ENCODE data around the gene UBE2A. TPM values are rescaled to one million over a fixed set of nuclear protein-coding genes. Genes with fewer than 3 reads are reported as not detected.
A peak's percentile ranks its signal among the peaks of the same experiment; 100 is the strongest.

The UBE2A gene
- total and polyA plus RNA-seq, 10 donors = 38.5 to 53.4 (median 42.6) TPM

DNA sequence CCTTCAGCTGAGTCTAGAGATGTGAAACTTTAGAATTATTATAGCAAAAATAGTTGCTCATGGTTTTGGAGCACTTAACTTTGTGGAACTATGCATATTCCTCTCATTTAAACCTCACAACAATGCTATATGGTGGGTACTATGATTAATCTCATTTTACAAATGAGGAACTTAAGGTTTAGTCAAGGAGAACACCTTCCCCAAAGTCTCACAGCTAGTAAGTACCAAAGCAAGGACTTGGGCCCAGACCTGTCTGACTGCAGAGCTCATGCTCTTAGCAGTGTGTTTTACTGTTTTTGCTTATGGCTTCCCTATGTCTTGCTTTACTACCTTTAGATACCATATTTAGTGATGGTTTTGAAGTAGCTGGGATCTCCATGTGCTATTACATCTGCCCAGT lies 5.1 kb downstream of the UBE2A start:
- intact Hi-C loops (cut with DNase I; ENCODE audit: low total_unique reads) = no loop called here
- no peak for DNase-seq
- TF ChIP-seq POLR2A (IDR thresholded peaks at IDR 0.05) (no peak), POLR2AphosphoS5 (IDR thresholded peaks at IDR 0.05) (no peak)
- TF ChIP-seq, protein P1, sequence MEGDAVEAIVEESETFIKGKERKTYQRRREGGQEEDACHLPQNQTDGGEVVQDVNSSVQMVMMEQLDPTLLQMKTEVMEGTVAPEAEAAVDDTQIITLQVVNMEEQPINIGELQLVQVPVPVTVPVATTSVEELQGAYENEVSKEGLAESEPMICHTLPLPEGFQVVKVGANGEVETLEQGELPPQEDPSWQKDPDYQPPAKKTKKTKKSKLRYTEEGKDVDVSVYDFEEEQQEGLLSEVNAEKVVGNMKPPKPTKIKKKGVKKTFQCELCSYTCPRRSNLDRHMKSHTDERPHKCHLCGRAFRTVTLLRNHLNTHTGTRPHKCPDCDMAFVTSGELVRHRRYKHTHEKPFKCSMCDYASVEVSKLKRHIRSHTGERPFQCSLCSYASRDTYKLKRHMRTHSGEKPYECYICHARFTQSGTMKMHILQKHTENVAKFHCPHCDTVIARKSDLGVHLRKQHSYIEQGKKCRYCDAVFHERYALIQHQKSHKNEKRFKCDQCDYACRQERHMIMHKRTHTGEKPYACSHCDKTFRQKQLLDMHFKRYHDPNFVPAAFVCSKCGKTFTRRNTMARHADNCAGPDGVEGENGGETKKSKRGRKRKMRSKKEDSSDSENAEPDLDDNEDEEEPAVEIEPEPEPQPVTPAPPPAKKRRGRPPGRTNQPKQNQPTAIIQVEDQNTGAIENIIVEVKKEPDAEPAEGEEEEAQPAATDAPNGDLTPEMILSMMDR (IDR thresholded peaks at IDR 0.05 in 8 of 11, conservative IDR thresholded peaks at IDR 0.05 in 3 of 11) = no peak
- H3K4me3 ChIP-seq = no peak overlapping the region
- H3K9me3 ChIP-seq = no peaks in the 10 kb centered on the region
- peak overlapping the region in 1 of 8 donors; percentile 10 for H3K27ac ChIP-seq
- peaks cover 0 to 45% (median 26%) of the 10 kb centered on the region in 6 donors for H3K4me1 ChIP-seq
- peaks cover 0 to 4% (median 0%) of the 10 kb centered on the region in 7 donors for H3K27me3 ChIP-seq (replicated peaks in 1 of 7)
- H3K36me3 ChIP-seq = peaks cover 0 to 17% (median 0%) of the 10 kb centered on the region in 6 donors

DNA sequence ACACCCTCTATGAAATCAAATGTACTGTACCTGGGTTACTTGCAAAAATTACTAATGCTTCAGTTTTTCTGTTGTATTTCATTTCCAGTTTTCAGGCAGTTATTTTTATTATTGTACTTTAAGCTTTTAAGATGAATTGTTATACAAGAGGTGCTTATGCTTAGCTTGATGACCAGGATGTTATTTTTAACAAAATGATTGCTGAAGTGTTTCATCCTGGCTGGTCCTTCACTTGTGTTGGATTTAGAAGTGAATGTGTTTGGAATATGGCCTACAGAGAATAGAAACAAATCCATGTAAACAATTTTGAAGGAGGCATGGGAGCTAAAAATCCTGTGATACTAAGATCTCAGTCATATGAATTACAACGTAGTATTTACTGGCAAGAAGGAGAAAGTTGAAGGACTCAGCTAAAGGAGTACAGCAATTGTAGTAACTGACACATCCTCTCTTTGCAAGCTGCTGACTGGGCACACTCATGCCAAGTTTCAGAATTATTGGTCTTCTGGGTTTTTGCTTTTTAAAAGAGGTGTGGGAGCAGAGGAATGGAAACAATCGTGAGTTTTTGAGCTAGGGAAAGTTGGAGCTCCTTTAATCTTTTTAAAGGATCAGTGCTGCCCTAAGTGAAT lies 9.2 kb downstream of the UBE2A start:
- Histone ChIP-seq H3K36me3 (peaks cover 0 to 21% (median 0%) of the 10 kb centered on the region in 6 donors), H3K27ac (no peak overlapping the region), H3K4me1 (peaks cover 0 to 20% (median 3%) of the 10 kb centered on the region in 6 donors), H3K27me3 (replicated peaks in 1 of 7) (no peaks in the 10 kb centered on the region), H3K4me3 (no peak overlapping the region), H3K9me3 (no peaks in the 10 kb centered on the region)
- intact Hi-C loops (cut with DNase I; ENCODE audit: low total_unique reads) = no loop called here
- TF ChIP-seq POLR2A (IDR thresholded peaks at IDR 0.05) (no peak), POLR2AphosphoS5 (IDR thresholded peaks at IDR 0.05) (no peak)
- TF ChIP-seq, protein P1 (IDR thresholded peaks at IDR 0.05 in 8 of 11, conservative IDR thresholded peaks at IDR 0.05 in 3 of 11) = no peak
- WGBS, 5 donors = 45 to 77% (median 60%) methylated on average over 2 of the region's 2 CpGs
- DNase-seq = no peak

DNA sequence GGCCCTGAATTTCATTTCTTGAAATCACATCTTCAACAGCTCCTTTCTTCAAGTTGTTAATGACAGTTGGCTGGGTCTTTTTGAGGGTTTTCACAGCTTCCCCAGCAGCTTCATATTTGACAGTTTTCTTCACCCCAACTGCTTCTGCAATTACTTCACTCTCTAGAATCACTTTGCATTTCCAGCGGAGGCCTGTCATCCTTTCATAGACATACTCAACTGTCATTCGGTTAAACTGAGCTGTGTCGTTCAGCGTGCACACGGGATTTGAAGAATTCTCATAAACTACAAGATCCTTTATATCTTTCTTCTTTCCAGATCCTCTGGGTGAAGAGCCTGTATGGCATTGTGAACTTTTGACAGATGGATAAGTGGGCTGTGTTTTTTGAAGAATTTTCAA lies 15.4 kb downstream of the UBE2A start:
- H3K4me3 ChIP-seq = no peak overlapping the region
- TF ChIP-seq, protein P1 (IDR thresholded peaks at IDR 0.05 in 8 of 11, conservative IDR thresholded peaks at IDR 0.05 in 3 of 11) = no peak
- TF ChIP-seq POLR2AphosphoS5 (IDR thresholded peaks at IDR 0.05) = no peak
- TF ChIP-seq POLR2A (IDR thresholded peaks at IDR 0.05) = no peak
- DNase-seq = no peak
- no peaks in the 10 kb centered on the region for H3K4me1 ChIP-seq
- 85 to 100% (median 89%) methylated on average over 5 of the region's 5 CpGs for WGBS, 5 donors
- peaks cover 0 to 53% (median 17%) of the 10 kb centered on the region in 6 donors for H3K36me3 ChIP-seq
- H3K9me3 ChIP-seq = no peaks in the 10 kb centered on the region
- H3K27ac ChIP-seq = no peak overlapping the region
- intact Hi-C loops (cut with DNase I; ENCODE audit: low total_unique reads) = no loop called here
- H3K27me3 ChIP-seq (replicated peaks in 1 of 7) = no peaks in the 10 kb centered on the region

DNA sequence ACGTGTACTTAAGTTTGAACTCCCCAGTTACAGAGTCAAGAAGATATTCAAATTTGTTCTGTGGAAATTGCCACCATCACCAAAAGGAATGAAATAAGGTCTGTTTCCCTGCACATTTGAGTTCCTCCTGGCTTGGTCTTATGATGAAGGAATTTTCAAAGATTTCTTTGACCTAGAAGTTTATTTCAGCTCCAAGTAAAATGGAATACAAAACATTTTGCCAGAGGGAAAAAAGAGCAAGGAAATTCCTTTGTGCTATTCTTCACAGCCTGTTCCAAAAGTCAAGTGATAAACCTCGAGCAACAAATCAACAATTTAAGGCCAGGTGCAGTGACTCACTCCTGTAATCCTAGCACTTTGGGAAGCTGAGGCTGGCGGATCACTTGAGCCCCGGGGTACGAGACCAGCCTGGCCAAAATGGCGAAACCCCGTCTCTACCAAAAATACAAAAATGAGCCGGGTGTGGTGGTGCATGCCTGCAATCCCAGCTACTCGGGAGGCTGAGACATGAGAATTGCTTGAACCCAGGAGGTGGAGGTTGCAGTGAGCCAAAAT lies 28.4 kb downstream of the UBE2A start:
- H3K4me3 ChIP-seq = no peak overlapping the region
- H3K4me1 ChIP-seq = peaks cover 0 to 35% (median 9%) of the 10 kb centered on the region in 6 donors
- H3K27me3 ChIP-seq (replicated peaks in 1 of 7) = no peaks in the 10 kb centered on the region
- WGBS, 5 donors = 80 to 91% (median 89%) methylated on average over 9 of the region's 9 CpGs
- H3K36me3 ChIP-seq = peaks cover 0 to 13% (median 0%) of the 10 kb centered on the region in 6 donors
- intact Hi-C loops (cut with DNase I; ENCODE audit: low total_unique reads) = no loop called here
- no peak for TF ChIP-seq POLR2AphosphoS5 (IDR thresholded peaks at IDR 0.05)
- no peak for TF ChIP-seq POLR2A (IDR thresholded peaks at IDR 0.05)
- TF ChIP-seq, protein P1 (IDR thresholded peaks at IDR 0.05 in 8 of 11, conservative IDR thresholded peaks at IDR 0.05 in 3 of 11) = no peak
- DNase-seq = no peak
- H3K27ac ChIP-seq = no peak overlapping the region
- H3K9me3 ChIP-seq = no peaks in the 10 kb centered on the region
